Left cardiac atrium (tissue), 4 donors: ENCODE data around the gene SLC25A36. TPM values are rescaled to one million over a fixed set of nuclear protein-coding genes. Genes with fewer than 3 reads are reported as not detected.

Experiments used
- ATAC-seq, 2 donors: fragments of 200-7000 bp; cut with Tn5 transposase; one replicate each; pipeline ENCODE4 v1.9.1; 2020; ENCODE audit warnings: mild to moderate bottlenecking in 2 of 2, moderate library complexity in 2 of 2
- DNase-seq: peaks from one replicate; pipeline ENCODE4 v3.0.0-alpha.2; 2020
- intact Hi-C, 2 donors: fragments of 100-400 bp; cut with DNase I; formaldehyde crosslinking; loops; one replicate each; pipeline versions ENCODE4 v1.14.1 to v1.15.1; 2022 to 2023
- total RNA-seq, 2 donors: library from RNA; stranded (reverse); fragmentation: NEBNext Ultra II Directional; extraction: Animal tissue kit (Norgen Biotek cat#: 25700); gene quantifications; one replicate each; pipeline ENCODE4 v1.2.1, GENCODE V29; 2021
- donor health status: DM: no; HTN: yes; CAD: no.
- donor health status: DM: no; HTN: yes; CAD: no; lungs with severe emphysema.
- donor health status: DM: yes; HTN: yes; CAD: no.
- donor health status: Dilated cardiomyopathy.

Gene SLC25A36
- total RNA-seq, 2 donors from 2014 or later: 54.5 to 54.7 TPM

- ATAC-seq (no peak), DNase-seq (no peak)
- intact Hi-C loops: no loop called here
These were observed 78.7 kb downstream of the SLC25A36 start for GRCh38 chr3:141020143-141020830.

GRCh38 chr3:141021261-141021660 is 79.6 kb downstream of the SLC25A36 start:
- intact Hi-C loops: no loop called here
- no peak for ATAC-seq
- DNase-seq: no peak

Other genes with a start within 250 kb of the SLC25A36 start
- 1 to 10 TPM; 3.0 to 6.9 TPM for gene SPSB4, start 109.5 kb downstream of the SLC25A36 start, total RNA-seq